Skin epidermis (tissue), 12 donors: ENCODE data around the gene S100A7.
"Not testable (repeated sequence)": the region's sequence is repeated elsewhere in the genome, so short reads cannot be mapped to it uniquely, and the experiment has no call there.

Source experiments
- H3K27ac ChIP-seq, 21 experiments: fragments of 200-600 bp; sonication (generic) in 11 of 21; one replicate each; pipeline ENCODE4 v1.5.0; 2020; ENCODE audit warnings: mild to moderate bottlenecking in 3 of 21, inconsistent platforms in 2 of 21, moderate library complexity in 2 of 21
- H3K4me3 ChIP-seq, 7 experiments: fragments of 200-600 bp; sonication (generic) in 2 of 7; one replicate each; pipeline ENCODE4 v1.5.0; 2020; ENCODE audit warnings: inconsistent platforms in 2 of 7, mild to moderate bottlenecking in 2 of 7, moderate library complexity in 1 of 7

S100A7 gene

DNA sequence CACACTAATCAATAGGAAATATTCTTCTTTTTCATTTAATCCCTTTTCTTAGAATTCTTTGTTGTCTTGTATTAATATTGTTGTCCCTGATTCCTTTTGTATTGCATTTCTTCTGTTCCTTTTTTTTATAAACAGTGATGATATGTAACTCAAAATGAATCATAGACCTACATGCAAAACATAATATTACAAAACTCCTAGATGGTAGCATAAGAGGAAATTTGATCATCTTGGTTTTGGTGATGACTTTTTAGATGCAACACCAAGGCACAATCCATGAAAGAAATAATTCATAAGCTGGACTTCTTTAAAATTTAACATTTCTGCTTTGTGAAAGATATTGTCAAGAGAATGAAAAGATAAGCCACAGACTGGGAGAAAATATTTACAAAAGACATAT lies 46.5 kb downstream of the S100A7 start:
- not testable (repeated sequence) for H3K4me3 ChIP-seq, H3K27ac ChIP-seq
